ENCODE measurements around the gene PODNL1. TPM values are rescaled to one million over a fixed set of nuclear protein-coding genes. Genes with fewer than 3 reads are reported as not detected.
"Not testable (repeated sequence)": the region's sequence is repeated elsewhere in the genome, so short reads cannot be mapped to it uniquely, and the experiment has no call there.

The PODNL1 gene
- total RNA-seq, 1 donor from 2014 or later = 0.20 TPM

GRCh38 chr19:13972368-13973155 is 34.3 kb upstream of the PODNL1 start:
- no peak for DNase-seq

- not testable (repeated sequence) for DNase-seq
Observed at GRCh38 chr19:13971868-13972267, 33.7 kb upstream of the PODNL1 start.

- DNase-seq = no peak
Observed at GRCh38 chr19:13969897-13970296, 31.7 kb upstream of the PODNL1 start.

- no peak for DNase-seq
Observed at GRCh38 chr19:13968999-13969398, 30.8 kb upstream of the PODNL1 start.

- DNase-seq = no peak
Observed at GRCh38 chr19:13968383-13968935, 30.2 kb upstream of the PODNL1 start.

- DNase-seq = not testable (repeated sequence)
Observed at GRCh38 chr19:13967206-13967605, 29.0 kb upstream of the PODNL1 start.

- DNase-seq = no peak
Observed at GRCh38 chr19:13966684-13967128, 28.5 kb upstream of the PODNL1 start.

- no peak for DNase-seq
Observed at GRCh38 chr19:13965926-13966683, 27.9 kb upstream of the PODNL1 start.

GRCh38 chr19:13965377-13965896 is 27.2 kb upstream of the PODNL1 start:
- no peak for DNase-seq

- no peak for DNase-seq
Observed at GRCh38 chr19:13964776-13965175, 26.6 kb upstream of the PODNL1 start.

GRCh38 chr19:13963603-13964105 is 25.4 kb upstream of the PODNL1 start:
- DNase-seq = no peak

- DNase-seq = peak; percentile 3
Observed at GRCh38 chr19:13962699-13963602, 24.7 kb upstream of the PODNL1 start.

- DNase-seq = no peak
Observed at GRCh38 chr19:13961826-13962698, 23.8 kb upstream of the PODNL1 start.

GRCh38 chr19:13960863-13961784 is 22.9 kb upstream of the PODNL1 start:
- no peak for DNase-seq

GRCh38 chr19:13959962-13960862 is 22.0 kb upstream of the PODNL1 start:
- no peak for DNase-seq

- DNase-seq = no peak
Observed at GRCh38 chr19:13959141-13959961, 21.1 kb upstream of the PODNL1 start.

- DNase-seq = no peak
Observed at GRCh38 chr19:13958043-13958442, 19.8 kb upstream of the PODNL1 start.

All from skin of body (tissue), 2 donors.